ENCODE measurements around the gene RFT1.
A peak's percentile ranks its signal among the peaks of the same experiment; 100 is the strongest.

Gene RFT1

GRCh38 chr3:53075743-53076140 is 54.5 kb downstream of the RFT1 start:
- Histone ChIP-seq H3K4me3 (replicated peaks; ENCODE audit: low read depth, low read length) (no peak overlapping the region), H3K27me3 (replicated peaks; ENCODE audit: control insufficient read depth, insufficient read depth, low read length) (no peaks in the 10 kb centered on the region), H3K36me3 (ENCODE audit: control insufficient read depth, insufficient read depth, low read length) (no peaks in the 10 kb centered on the region)
- TF ChIP-seq CTCF (IDR thresholded peaks at IDR 0.05; ENCODE audit: insufficient read depth, low read length, poor library complexity, severe bottlenecking): no peak
- no peak for DNase-seq (ENCODE audit: extremely low read depth, insufficient read length)

GRCh38 chr3:53074761-53075742 is 55.2 kb downstream of the RFT1 start:
- no peak for DNase-seq (ENCODE audit: extremely low read depth, insufficient read length)
- Histone ChIP-seq H3K36me3 (ENCODE audit: control insufficient read depth, insufficient read depth, low read length) (no peaks in the 10 kb centered on the region), H3K4me3 (replicated peaks; ENCODE audit: low read depth, low read length) (no peak overlapping the region), H3K27me3 (replicated peaks; ENCODE audit: control insufficient read depth, insufficient read depth, low read length) (no peaks in the 10 kb centered on the region)
- no peak for TF ChIP-seq CTCF (IDR thresholded peaks at IDR 0.05; ENCODE audit: insufficient read depth, low read length, poor library complexity, severe bottlenecking)

GRCh38 chr3:53074366-53074696 is 55.9 kb downstream of the RFT1 start:
- Histone ChIP-seq H3K36me3 (ENCODE audit: control insufficient read depth, insufficient read depth, low read length) (no peaks in the 10 kb centered on the region), H3K27me3 (replicated peaks; ENCODE audit: control insufficient read depth, insufficient read depth, low read length) (no peaks in the 10 kb centered on the region), H3K4me3 (replicated peaks; ENCODE audit: low read depth, low read length) (no peak overlapping the region)
- no peak for DNase-seq (ENCODE audit: extremely low read depth, insufficient read length)
- TF ChIP-seq CTCF (IDR thresholded peaks at IDR 0.05; ENCODE audit: insufficient read depth, low read length, poor library complexity, severe bottlenecking): no peak

- no peak for TF ChIP-seq CTCF (IDR thresholded peaks at IDR 0.05; ENCODE audit: insufficient read depth, low read length, poor library complexity, severe bottlenecking)
- Histone ChIP-seq H3K36me3 (ENCODE audit: control insufficient read depth, insufficient read depth, low read length) (no peaks in the 10 kb centered on the region), H3K4me3 (replicated peaks; ENCODE audit: low read depth, low read length) (peak overlapping the region; percentile 83), H3K27me3 (replicated peaks; ENCODE audit: control insufficient read depth, insufficient read depth, low read length) (no peaks in the 10 kb centered on the region)
- DNase-seq (ENCODE audit: extremely low read depth, insufficient read length): no peak
Observed at GRCh38 chr3:53073553-53074365, 56.5 kb downstream of the RFT1 start.

GRCh38 chr3:53072653-53073552 is 57.3 kb downstream of the RFT1 start:
- Histone ChIP-seq H3K4me3 (replicated peaks; ENCODE audit: low read depth, low read length) (peak overlapping the region; percentile 83), H3K27me3 (replicated peaks; ENCODE audit: control insufficient read depth, insufficient read depth, low read length) (no peaks in the 10 kb centered on the region), H3K36me3 (ENCODE audit: control insufficient read depth, insufficient read depth, low read length) (no peaks in the 10 kb centered on the region)
- peak; percentile 98 for TF ChIP-seq CTCF (IDR thresholded peaks at IDR 0.05; ENCODE audit: insufficient read depth, low read length, poor library complexity, severe bottlenecking)
- DNase-seq (ENCODE audit: extremely low read depth, insufficient read length): peak; percentile 83
